ENCODE data around the gene JAM2.
A peak's percentile ranks its signal among the peaks of the same experiment; 100 is the strongest.
"Not testable (repeated sequence)": the region's sequence is repeated elsewhere in the genome, so short reads cannot be mapped to it uniquely, and the experiment has no call there.

Gene JAM2, protein sequence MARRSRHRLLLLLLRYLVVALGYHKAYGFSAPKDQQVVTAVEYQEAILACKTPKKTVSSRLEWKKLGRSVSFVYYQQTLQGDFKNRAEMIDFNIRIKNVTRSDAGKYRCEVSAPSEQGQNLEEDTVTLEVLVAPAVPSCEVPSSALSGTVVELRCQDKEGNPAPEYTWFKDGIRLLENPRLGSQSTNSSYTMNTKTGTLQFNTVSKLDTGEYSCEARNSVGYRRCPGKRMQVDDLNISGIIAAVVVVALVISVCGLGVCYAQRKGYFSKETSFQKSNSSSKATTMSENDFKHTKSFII

DNA sequence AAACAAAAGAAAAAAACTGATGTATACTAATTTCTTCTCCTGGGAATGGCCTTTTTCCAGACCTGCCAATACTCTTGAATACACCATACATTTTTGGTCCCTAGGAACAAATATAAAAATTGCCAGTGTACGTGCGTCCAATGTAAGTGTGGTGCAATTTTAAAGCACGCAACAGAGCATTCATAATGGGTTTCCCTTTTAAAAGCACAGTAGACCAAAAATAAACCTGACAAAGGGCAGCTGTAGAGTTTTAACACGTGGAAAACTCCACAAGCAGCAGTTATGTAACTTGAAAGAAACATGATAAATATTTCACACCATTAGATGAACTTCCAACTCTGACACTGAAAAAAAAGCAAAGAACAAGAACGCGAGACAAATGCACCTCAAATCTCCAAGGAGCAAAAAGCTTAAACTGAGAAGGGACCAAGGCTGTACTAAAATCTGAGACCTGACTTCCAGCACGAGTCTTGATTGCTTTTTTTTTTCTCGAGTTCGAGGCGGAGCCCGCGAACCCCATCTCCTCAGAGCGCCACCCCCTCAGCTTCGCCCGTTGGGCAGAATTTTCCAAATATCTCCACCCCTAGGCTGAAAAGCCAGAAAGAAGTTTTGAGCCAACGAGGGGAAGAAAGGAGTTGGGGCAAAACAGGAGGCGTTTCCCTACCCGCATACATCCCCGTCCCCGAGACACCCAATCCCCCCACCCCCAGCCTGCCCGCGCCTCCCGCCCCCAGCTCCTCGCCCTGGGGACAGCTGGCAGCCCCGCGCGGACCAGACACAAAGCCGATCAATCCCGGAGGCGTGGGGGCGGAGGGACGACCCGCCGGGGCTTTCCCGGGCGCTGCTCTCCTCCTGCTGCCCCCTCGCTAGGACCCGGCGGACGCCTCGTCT is at the start of gene JAM2:
Gene JAM2 (plus strand): TSS at position 599 of the 891 bp plus-strand sequence. CDS start 564 bp downstream, outside the sequence.
- no peak for DNase-seq

DNA sequence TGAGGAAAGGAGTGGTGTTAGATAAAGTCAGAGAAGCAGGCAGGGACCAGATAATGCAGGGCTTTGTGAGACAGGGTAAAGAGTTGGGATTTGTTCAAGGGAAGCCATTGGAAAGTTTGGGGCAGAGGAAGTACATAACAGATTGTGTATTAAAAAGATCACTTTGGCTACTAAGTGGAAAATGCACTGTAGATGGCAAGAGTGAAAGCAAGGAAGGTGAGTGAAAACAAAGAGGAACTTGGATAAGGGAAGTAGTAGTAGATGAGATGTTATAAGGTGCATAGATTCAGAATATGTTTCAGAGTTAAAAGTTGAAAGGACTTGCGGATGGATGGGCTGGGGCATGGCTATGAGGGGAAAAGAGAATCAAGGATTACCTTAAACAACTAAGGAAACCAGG is 49.2 kb upstream of the JAM2 start:
- no peak for DNase-seq

DNA sequence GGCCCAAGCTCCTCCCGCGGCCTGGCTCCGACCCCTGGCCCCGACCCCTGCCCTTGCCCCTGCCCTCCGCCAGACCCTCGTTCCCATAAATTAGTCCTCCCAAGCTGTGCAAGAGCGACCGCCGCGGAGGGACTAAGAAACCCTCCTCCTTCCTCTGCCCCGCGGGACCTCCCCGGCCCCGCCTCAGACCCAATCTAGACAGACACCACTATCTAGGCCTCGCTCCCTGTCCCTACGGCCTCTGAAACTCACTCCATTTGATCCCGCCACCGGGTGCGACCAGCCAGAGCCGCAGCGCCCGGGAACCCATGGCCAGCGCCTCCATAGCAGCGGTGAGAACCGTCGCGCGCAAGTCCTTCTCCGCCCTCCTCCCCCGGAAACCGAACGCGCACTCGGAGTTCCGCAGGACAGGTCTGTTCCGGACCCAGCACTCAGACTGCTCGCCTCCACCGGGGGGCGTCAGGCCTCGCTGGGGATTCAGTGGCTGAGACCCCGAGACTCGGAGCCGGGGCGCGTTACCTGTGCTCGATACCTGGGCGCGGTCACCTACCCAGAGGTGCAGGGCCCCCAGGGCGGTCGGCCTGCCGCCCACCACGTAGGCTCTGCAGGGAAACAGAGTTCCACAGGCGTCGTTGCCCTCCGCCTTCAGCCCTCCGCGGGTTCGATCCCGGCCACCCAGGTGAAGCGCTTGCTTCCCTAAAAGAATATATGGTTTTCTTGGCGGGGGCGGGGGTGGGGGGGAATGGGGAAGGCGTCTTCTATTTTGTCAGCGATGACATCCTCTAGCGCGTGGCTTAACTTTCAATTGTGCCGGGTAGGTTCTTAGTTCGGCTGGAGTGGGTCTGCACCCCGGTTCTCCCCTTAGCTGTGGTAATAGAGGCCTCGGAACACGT is 31.7 kb upstream of the JAM2 start, which contains the start of gene MRPL39:
Gene MRPL39 (minus strand): TSS at position 331 of the 893 bp plus-strand sequence. CDS start 6 bp downstream, at position 325.
- peak; percentile 27 for DNase-seq

DNA sequence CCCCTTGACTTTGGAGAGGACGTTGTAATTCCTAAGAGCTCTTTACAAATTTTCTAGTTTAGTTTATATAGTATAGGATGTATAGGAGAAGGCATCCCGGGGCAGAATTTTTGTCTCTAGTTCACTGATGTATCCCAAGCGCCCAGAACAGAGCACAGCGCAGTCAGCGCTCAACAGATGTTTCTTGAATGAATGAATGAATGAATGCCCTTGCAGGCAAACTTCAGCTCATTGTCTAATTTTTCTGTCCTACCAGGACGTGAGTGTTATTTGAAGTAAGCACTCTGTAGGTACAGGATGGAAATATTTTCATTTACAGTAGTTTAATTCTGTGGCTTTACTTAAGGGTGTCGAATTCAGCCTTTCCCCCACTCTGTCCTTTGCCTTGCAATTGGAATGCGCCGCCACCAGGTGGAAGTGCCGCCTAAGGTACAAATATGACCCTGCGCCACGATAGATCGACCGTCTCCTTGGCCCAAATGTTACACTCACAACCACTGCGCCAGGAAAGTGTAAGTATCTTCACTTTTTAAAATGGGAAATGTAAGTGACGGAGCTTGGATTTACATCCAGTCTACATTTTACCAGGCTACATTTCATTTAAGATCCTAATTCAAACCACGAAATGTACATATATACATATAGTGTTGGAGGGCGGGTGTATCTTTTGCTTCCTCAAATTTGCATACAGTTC is 30.9 kb upstream of the JAM2 start:
- peak; percentile 54 for DNase-seq

DNA sequence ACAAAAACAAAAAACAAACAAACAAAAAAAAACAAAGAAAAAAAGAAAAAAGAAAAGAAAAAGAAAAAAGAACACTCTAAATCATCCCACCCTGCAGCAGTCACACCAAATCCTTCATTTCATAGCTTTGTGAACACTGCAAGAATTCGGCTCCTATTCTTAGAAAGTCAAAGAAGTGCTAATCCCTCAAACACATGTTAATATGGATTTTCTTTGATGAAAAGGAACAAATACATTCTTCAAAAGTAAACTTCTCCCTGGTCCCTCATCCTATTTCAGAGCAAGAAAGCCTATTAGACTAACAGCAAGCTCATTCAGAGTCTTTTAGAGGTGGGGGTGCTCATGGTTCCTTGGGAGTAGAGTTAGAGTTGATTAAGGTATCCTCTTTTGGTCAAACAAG is 24.6 kb upstream of the JAM2 start:
- no peak for DNase-seq

DNA sequence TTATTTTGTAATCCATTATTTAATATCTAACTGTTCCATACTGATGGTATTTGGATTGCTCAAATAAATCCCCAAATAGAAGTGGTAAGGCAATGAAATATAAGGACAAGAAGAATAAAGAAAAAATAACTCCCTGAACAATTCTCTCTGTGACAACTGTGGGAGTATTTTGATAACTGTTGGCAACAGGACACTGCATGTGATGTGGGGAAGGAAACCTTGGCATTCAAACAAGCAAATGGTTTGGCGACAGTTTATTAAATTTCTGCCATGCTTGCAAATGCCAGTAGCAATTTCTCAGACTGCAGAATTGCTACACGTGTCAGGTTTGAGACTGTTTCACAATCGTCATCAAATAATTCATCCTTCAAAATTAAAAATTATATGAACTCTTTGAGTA is 23.2 kb upstream of the JAM2 start:
- no peak for DNase-seq

DNA sequence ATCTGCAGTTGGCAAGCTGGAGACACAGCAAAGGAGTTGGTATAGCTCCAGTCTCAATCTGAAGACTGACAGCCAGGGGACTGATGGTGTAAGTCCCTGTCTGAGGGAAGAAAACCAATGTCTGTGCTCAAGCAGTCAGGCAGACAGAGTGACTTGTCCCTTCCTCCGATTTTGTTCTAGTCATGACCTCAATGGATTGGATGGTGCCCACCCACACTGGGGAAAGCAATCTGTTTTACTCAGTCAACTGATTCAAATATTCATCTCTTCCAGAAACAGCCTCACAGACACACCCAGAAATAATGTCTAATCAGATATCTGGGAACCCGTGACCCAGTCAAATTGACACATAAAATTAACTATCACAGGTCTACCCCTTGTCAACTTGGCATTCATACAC is 19.9 kb upstream of the JAM2 start:
- DNase-seq, result no peak

DNA sequence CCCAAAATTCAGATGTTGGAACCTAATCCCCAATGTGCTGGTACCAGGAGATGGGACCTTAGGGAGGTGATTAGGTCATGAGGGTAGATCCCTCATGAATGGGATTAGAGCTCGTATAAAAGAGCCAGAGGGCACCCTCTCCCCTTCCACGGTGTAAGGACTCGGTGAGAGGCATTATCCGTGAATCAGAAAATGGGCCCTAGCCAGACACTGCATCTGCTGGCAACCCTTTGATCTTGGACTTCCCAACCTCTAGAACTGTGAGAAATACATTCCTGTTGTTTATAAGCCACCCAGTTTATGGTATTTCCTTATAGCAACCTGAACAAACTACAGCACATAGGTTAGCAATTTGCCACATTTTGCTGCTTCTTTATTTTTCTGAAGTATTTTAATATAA is 14.5 kb upstream of the JAM2 start:
- no peak for DNase-seq

DNA sequence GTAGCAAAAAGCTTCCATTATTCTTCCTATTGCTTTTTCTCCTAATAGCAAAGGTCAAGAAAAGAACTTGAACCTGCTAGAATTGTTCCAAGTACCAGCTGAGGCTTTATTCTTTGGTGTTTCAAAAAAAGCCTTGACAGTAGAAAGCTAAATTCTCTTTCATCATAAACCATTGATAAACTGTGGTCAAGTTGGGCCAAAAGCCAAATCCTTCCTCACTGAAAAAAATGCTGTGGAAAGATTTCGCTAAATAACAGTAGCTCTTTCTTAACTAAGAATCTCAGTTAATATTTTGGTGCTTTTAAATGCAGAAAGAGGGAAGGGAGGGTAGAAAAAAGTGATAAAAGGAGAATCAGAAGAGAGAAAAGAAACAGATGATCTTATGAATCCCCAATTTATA is 14.0 kb upstream of the JAM2 start:
- no peak for DNase-seq

DNA sequence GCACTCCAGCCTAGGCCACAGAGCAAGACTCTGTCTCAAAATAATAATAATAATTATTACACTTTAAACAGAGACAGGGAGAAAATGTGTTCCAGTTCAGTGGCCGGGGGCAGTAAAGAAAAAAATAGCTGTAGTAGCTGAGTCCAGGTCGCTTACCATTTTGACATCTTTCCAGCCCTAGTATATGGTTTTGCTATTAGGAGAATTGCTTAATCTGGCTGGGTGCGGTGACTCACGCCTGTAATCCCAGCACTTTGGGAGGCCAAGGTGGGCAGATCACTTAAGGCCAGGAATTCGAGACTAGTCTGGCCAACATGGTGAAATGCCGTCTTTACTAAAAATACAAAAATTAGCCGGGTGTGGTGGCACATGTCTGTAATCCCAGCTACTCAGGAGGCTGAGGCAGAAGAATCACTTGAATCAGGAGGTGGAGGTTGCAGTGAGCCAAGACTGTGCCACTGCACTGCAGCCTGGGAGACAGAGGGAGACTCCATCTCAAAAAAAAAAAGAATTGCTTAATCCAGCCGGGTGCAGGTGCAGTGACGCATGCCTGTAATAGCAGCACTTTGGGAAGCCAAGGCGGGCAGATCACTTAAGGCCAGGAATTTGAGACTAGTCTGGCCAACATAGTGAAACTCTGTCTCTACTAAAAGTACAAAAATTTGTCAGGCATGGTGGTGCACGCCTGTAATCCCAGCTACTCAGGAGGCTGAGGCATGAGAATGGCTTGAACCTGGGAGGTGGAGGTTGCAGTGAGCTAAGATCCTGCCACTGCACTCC is 13.1 kb upstream of the JAM2 start:
- not testable (repeated sequence) for DNase-seq

DNA sequence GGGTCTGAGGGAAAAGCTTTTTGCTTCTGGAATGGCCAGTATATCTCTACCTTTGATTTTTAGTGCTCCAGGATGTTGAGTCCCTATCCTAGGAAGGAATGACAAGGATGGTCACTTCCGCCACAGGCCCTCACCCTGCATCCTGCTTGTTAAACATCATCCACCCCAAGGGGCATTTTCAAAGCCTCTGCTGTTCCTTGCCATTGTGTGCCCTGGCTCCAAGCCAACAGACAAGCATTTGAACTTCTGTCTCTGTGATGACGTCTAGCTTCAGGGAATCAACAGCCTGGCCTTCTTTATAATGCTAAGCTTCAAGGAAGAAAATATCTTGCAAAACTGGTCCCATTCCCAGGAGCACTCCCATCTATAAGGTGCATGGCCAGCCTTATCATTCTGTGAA is 12.3 kb upstream of the JAM2 start:
- DNase-seq, result no peak

DNA sequence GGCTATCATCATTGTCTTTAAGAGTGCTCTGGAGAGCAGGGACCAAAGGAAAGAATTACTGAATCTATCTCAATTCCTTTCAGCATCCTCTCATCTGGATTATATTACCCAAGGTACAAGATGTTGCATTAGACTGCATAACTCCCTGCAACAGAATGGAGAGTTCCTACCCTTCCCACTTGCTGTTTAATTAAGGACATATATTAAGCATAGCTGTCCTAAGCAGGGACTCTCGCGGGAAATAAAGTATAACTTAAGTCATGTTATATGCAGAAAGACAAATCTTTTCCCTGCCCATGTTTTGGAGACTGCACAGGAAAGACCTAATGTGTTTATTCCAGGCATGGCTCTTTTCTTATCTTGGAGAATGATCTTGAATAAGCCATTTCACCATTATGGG is 6.8 kb upstream of the JAM2 start:
- DNase-seq, result no peak

DNA sequence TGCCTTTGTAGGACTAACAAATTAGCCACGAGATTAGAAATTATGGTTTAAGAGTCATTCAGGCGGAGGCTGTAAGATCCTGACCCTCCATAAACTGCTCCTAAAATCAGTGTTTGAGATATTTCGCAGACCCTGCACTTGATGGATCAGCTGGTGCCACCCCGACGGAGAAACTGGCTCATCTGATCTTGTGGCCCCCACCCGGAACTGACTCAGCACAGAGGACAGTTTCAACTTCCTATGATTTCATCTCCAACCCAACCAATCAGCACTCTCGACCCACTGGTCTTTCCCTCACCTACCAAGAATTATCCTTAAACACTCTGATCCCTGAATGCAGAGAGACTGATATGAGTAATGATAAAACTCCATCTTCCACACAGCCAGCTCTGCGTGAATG is 3.7 kb upstream of the JAM2 start:
- no peak for DNase-seq

DNA sequence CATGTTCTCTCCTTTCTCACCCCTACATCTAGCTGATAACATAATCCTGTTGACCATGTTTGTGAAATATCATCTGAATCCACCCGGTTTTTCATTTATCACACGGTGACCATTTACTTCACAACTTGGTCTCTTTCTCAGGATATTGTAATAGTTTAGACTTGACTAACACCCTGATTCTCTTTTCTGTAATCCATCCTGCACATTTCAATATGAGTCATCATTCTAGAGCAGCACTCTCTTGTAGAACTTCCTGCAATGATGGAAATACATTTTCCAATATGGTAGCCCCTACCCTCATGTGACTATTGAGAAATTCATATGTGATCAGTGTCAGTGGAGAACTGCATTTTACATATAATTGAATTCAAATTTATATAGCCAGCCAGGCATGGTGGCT is 2.3 kb upstream of the JAM2 start:
- DNase-seq, result no peak

DNA sequence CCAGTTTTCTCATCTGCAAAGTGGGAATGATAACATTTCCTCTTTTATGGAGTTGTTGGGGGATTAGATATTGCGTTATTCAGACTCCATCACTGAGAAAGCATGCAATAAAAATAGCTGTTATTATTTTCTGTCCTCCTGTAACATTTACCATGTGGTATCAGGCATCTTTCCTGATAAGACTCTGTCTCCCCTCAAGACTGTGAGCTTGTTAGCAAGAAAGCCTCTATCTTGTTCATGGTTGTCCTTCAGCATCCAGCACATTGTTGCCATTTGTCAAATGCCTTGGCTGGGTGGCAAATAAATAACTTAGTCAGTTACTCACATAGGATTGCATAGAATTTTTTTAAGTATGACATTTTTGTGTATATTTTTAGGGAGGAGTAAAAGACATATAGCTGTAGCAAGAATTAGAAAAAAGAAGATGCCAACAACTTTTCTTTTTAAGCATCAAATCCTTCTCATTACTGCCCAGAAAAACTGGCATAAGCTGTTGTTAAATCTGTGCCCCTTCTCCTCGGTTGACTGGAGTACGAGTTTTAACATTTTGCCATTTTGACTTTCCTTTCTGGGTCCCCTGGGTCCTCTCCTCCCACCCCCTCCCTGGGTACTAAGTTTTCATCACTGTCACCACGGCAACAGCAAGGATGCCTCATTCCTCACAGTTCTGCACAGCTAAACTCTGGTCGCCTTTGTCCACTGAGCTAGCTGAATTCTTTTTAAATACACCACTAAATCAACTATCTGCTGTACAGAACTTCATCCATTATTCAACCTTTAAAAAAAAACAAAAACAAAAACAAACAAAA is 1.0 kb upstream of the JAM2 start:
- DNase-seq, result no peak

DNA sequence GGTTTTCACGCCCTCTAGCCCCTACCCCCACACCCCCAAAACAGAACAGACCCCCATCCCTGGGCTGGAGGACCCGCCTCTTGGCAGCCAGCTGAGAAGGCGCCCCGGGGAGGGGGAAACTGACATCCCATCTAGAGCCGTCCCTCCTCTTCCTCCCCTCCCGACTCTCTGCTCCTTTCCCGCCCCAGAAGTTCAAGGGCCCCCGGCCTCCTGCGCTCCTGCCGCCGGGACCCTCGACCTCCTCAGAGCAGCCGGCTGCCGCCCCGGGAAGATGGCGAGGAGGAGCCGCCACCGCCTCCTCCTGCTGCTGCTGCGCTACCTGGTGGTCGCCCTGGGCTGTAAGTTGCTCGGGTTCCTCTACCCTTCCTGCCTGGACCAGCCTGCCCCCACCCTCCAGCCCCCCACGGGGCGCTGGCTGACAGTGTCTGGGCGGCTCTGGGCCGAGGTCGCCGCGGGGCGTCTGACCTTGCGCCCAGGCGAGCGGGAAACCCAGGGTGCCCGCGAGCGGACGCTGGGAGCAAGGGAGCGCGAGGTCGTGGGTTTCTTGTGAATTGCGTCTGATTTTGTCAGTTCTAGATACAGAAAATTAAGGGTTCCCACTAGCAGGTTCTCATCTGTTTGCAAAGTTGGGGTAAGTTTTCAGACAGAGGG is 618 bp downstream of the JAM2 start:
- no peak for DNase-seq

DNA sequence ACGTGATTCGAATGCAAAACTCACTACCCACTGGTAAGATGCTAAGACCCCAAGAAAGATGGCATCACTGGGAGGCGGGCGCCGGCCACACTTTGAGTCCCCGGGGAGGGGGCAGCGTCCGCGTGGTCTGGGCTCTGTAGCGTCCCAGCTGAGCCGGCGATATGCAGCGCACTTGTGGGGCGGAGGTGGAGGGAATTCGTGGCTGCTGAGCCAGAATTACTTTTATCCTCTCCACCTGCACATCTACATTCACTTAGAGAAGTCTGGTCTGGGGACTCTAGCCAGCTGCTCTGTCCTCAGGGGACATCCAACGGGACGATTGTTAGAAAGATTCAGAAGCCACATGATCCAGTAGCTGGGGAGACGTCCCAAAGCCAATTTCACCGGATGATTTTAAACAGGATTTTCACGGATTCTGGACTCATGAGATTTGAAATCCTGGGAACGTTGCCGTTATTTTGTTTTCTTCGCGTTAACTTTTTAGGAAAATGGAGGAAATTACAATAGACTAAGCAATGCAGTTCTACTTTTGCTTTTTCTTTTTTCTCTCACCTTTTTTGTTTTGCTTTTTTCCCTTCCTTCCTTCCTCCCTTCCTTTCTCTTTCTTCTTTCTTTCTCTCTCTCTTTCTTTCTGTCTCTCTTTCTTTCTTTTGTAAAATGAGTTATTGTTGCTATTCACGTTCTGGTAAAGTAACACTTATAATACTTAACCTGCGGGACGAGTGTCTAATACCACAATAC is 1.3 kb downstream of the JAM2 start:
- no peak for DNase-seq

DNA sequence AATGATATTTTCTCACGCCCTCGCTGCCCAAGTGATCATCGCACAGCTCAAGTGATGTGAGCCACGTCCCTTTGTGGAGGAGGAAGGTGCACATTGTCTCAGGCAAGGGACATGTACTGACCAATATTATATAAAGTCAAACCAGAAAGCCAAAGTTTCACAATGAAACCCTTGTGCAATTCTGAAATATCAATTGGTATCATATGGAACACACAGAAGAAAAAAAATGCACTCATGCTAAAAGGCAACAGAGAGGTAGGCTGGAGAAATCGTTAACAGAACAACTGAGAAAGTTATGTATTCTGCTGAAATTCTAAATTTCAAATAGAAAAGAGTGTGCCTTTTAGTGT is 1.9 kb downstream of the JAM2 start:
- DNase-seq, result no peak

DNA sequence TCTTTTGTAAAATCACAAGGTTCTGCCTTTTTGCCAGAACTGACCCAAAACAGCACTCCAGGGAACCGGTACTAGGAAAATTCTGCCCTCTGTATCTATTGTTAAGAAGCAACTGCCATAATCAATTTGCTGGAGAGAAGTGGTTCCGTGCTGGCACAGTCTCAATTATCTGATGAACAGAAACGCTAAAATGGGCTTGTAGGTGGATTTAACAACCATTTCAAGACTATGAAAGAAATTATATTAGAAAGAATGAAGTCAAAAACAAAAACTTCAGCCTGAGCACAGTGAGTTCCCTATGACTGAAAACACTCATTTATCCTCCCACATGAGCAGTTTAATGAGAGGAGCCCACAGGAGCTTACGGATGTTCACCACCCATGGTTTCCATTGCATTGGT is 4.4 kb downstream of the JAM2 start:
- DNase-seq, result no peak

DNA sequence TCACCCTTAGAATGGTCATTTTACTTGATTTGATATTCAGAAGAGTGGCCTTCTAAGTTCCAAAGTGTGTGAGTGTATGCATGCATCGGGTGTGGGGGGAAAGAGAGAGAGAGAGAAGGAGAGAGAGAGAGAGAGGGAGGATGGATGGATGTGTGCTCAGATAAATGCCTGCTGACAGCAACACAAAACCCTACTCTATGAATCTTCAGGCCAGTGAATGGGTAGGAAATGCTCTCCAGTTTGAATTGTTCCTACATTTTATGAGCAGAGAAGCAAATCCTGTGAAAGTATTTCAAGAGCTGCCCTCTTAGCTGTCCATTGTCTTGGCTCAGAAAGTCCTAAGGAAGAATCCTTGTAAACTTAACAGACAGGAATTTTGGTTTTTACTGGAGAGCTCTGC is 7.4 kb downstream of the JAM2 start:
- DNase-seq, result no peak
